H9 (cell line): ENCODE results near the gene PTPRN2. TPM values are rescaled to one million over a fixed set of nuclear protein-coding genes. Genes with fewer than 3 reads are reported as not detected.

Experiments
- DNase-seq: peaks from one replicate; pipeline ENCODE4 v3.0.0-alpha.2; 2017
- H2AFZ ChIP-seq: one replicate; pipeline ENCODE4 v1.6.1; 2013; ENCODE audit warnings: mild to moderate bottlenecking, low read length, control low read depth, moderate library complexity
- H2AK5ac ChIP-seq: 2 replicates; pipeline ENCODE4 v1.6.1; 2013; ENCODE audit warnings: low read length, control low read depth, mixed read lengths; ENCODE audit not compliant: insufficient read length
- H2BK120ac ChIP-seq: one replicate; pipeline ENCODE4 v1.6.1; 2013; ENCODE audit warnings: low read depth, mild to moderate bottlenecking, low read length, control low read depth, inconsistent platforms; ENCODE audit not compliant: poor library complexity, severe bottlenecking
- H2BK12ac ChIP-seq: 2 replicates; pipeline ENCODE4 v1.6.1; 2013; ENCODE audit warnings: low read length, control low read depth, mixed read lengths, low read depth; ENCODE audit not compliant: insufficient read length
- H2BK15ac ChIP-seq: 2 replicates; pipeline ENCODE4 v1.6.1; 2013; ENCODE audit warnings: low read depth, low read length, control low read depth
- H2BK20ac ChIP-seq: one replicate; pipeline ENCODE4 v1.6.1; 2013; ENCODE audit warnings: low read depth, mild to moderate bottlenecking, low read length, control low read depth, inconsistent platforms; ENCODE audit not compliant: poor library complexity, severe bottlenecking
- H2BK5ac ChIP-seq: 2 replicates; pipeline ENCODE4 v1.6.1; 2013; ENCODE audit warnings: low read length, control low read depth, mixed read lengths; ENCODE audit not compliant: insufficient read length
- H3K14ac ChIP-seq: 2 replicates; pipeline ENCODE4 v1.6.1; 2013; ENCODE audit warnings: low read length, control low read depth; ENCODE audit not compliant: insufficient read depth
- H3K18ac ChIP-seq: 2 replicates; pipeline ENCODE4 v1.6.1; 2013; ENCODE audit warnings: low read depth, mild to moderate bottlenecking, mixed read lengths, low read length, control low read depth; ENCODE audit not compliant: insufficient read length
- H3K23ac ChIP-seq: 2 replicates; pipeline ENCODE4 v1.6.1; 2013; ENCODE audit warnings: low read length, control low read depth, mixed read lengths, low read depth; ENCODE audit not compliant: insufficient read length
- H3K23me2 ChIP-seq: 2 replicates; pipeline ENCODE4 v1.6.1; 2013; ENCODE audit warnings: low read depth, mild to moderate bottlenecking, mixed read lengths, low read length, control low read depth; ENCODE audit not compliant: insufficient read length, poor library complexity, severe bottlenecking
- H3K27ac ChIP-seq: 2 replicates; pipeline ENCODE4 v1.5.1; 2013; ENCODE audit warnings: low read length, control low read depth, mixed read lengths, low read depth; ENCODE audit not compliant: insufficient read length
- H3K27me3 ChIP-seq: 2 replicates; pipeline ENCODE4 v1.6.1; 2013; ENCODE audit warnings: low read length, control low read depth, inconsistent platforms; ENCODE audit not compliant: insufficient read depth
- H3K4ac ChIP-seq: 2 replicates; pipeline ENCODE4 v1.6.1; 2013; ENCODE audit warnings: low read depth, mild to moderate bottlenecking, control low read depth, inconsistent platforms, low read length, moderate library complexity
- H3K4me1 ChIP-seq: 2 replicates; pipeline ENCODE4 v1.6.1; 2013; ENCODE audit warnings: low read length, control low read depth, inconsistent platforms; ENCODE audit not compliant: insufficient read depth
- H3K4me2 ChIP-seq: 2 replicates; pipeline ENCODE4 v1.6.1; 2013; ENCODE audit warnings: low read length, control low read depth, mixed read lengths; ENCODE audit not compliant: insufficient read length, insufficient read depth
- H3K56ac ChIP-seq: 2 replicates; pipeline ENCODE4 v1.6.1; 2013; ENCODE audit warnings: low read depth, mild to moderate bottlenecking, mixed read lengths, low read length, control low read depth; ENCODE audit not compliant: insufficient read length
- H3K79me1 ChIP-seq: 2 replicates; pipeline ENCODE4 v1.6.1; 2013; ENCODE audit warnings: low read depth, mild to moderate bottlenecking, moderate library complexity, low read length, control low read depth, inconsistent platforms; ENCODE audit not compliant: insufficient read depth, poor library complexity, severe bottlenecking
- H3K79me2 ChIP-seq: 2 replicates; pipeline ENCODE4 v1.6.1; 2013; ENCODE audit warnings: low read length, control low read depth, inconsistent platforms; ENCODE audit not compliant: insufficient read depth
- H3K9ac ChIP-seq: 2 replicates; pipeline ENCODE4 v1.6.1; 2013; ENCODE audit warnings: low read length, control low read depth, mixed read lengths; ENCODE audit not compliant: insufficient read length; ENCODE audit errors: extremely low read depth
- H3K9me3 ChIP-seq: one replicate; pipeline ENCODE4 v1.6.1; 2013; ENCODE audit warnings: low read depth, low read length, inconsistent platforms; ENCODE audit not compliant: control insufficient read depth
- H3T11ph ChIP-seq: one replicate; pipeline ENCODE4 v1.6.1; 2013; ENCODE audit warnings: mild to moderate bottlenecking, low read length, control low read depth, inconsistent platforms
- H4K20me1 ChIP-seq: one replicate; pipeline ENCODE4 v1.6.1; 2013; ENCODE audit not compliant: control insufficient read depth, insufficient read length, insufficient read depth
- H4K5ac ChIP-seq: 2 replicates; pipeline ENCODE4 v1.6.1; 2013; ENCODE audit warnings: low read depth, mild to moderate bottlenecking, mixed read lengths, low read length, control low read depth; ENCODE audit not compliant: insufficient read length
- H4K8ac ChIP-seq: replicated peaks from 2 replicates; pipeline ENCODE4 v1.6.1; 2013; ENCODE audit warnings: low read length, control low read depth, mixed read lengths, low read depth; ENCODE audit not compliant: insufficient read length
- H4K91ac ChIP-seq: 2 replicates; pipeline ENCODE4 v1.6.1; 2013; ENCODE audit warnings: low read depth, mild to moderate bottlenecking, moderate library complexity, mixed read lengths, low read length, control low read depth; ENCODE audit not compliant: insufficient read length
- H3K27ac Mint-ChIP-seq, 3 experiments: 2 replicates in 2 of 3; 3 replicates in 1 of 3; pipeline ENCODE4 v1.8.0; 2020 to 2021; ENCODE audit warnings: mixed read lengths in 3 of 3, mild to moderate bottlenecking in 1 of 3, moderate library complexity in 1 of 3
- H3K27me3 Mint-ChIP-seq: 2 replicates; pipeline ENCODE4 v1.8.0; 2021; ENCODE audit warnings: low read depth, mild to moderate bottlenecking, moderate library complexity, mixed read lengths
- H3K36me3 Mint-ChIP-seq, 3 experiments: 2 replicates in 2 of 3; 3 replicates in 1 of 3; pipeline ENCODE4 v1.8.0; 2020 to 2021; ENCODE audit warnings: low read depth in 3 of 3, mixed read lengths in 3 of 3; ENCODE audit not compliant: insufficient read depth in 1 of 3
- H3K4me1 Mint-ChIP-seq, 2 experiments: 2 replicates each; pipeline ENCODE4 v1.8.0; 2020; ENCODE audit warnings: mixed read lengths in 2 of 2
- H3K4me3 Mint-ChIP-seq, 2 experiments: 2 replicates in 1 of 2; 3 replicates in 1 of 2; pipeline ENCODE4 v1.8.0; 2020 to 2021; ENCODE audit warnings: mild to moderate bottlenecking in 2 of 2, mixed read lengths in 2 of 2, moderate library complexity in 1 of 2
- H3K9me3 Mint-ChIP-seq, 2 experiments: 2 replicates in 1 of 2; 3 replicates in 1 of 2; pipeline ENCODE4 v1.8.0; 2020; ENCODE audit warnings: mild to moderate bottlenecking in 2 of 2, mixed read lengths in 2 of 2, moderate library complexity in 1 of 2
- WGBS: extraction: QIAGEN DNeasy Blood & Tissue Kit; methylation state at CpG from one replicate; pipeline ENCODE4 v1.1.7; 2013; ENCODE audit warnings: missing lambda C conversion rate, low lambda C conversion rate, mixed read lengths; ENCODE audit not compliant: insufficient read length; ENCODE audit errors: extremely low coverage; 5-methylcytosine and 5-hydroxymethylcytosine counted together
- total RNA-seq: library from RNA; stranded (reverse); gene quantifications from 2 replicates; pipeline ENCODE4 v1.2.1, GENCODE V29; 2021
- TF ChIP-seq, protein P1 (sequence below): fragments of 200-600 bp; sonication (generic); conservative IDR thresholded peaks from 3 replicates; pipeline ENCODE4 v1.8.0; 2021; ENCODE audit warnings: antibody characterized with exemption, mild to moderate bottlenecking

The PTPRN2 gene
- total RNA-seq, 1 experiment from 2014 or later: 5.2 TPM

DNA sequence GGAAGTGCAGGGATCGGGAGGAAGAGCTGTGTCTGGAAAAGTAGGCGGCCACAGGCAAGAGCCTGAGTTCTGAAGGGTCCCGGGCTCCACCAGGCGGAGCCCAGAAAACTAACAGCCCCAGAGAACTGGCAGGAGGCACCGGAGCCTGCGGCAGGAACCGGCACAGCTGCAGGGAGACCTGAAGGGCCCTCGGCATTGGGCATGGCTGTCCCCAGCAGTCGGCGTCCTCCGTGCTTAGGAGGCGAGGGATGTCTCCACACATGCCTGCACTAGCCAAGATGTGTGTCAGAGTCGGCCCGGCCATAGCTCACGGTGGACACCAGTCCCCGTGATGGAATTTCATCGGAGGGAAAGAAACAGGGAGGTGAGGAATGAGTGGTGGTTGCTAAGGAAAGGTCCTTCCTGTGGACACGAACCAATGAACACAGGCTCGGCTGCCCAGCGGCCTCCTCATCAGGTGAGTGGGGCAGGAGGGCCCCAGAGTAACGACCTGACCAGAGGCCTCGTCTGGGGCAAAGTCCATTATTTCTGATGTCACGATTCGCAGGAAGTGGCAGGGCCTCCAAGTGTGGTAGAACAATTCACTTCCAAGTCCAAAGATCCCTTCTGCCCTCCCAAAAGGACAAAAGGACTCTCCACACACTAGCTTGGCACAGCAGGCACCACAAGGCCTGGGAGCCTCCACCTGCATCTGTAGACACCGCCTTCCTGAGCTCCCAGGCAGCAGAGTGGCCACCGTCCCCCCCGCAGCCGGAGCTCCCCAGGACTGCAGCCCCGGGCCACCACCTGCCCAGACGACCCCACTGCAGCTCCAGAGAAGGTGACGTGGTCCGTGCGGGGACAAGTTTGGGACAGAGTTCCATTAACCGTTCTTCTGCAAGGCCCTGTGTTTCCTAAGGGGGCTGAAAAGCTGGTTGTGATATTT is 444.2 kb downstream of the PTPRN2 start:
- Histone ChIP-seq H3K79me1 (no peaks in the 10 kb centered on the region), H4K5ac (no peak overlapping the region), H2AFZ (no peak overlapping the region), H3K27me3 (no peaks in the 10 kb centered on the region), H3K4ac (no peak overlapping the region), H3K79me2 (no peaks in the 10 kb centered on the region), H3K9me3 (peaks cover 11% of the 10 kb centered on the region), H3T11ph (no peak overlapping the region), H3K4me2 (no peak overlapping the region), H2BK120ac (no peak overlapping the region), H2AK5ac (no peak overlapping the region), H2BK20ac (no peak overlapping the region), H2BK15ac (no peak overlapping the region), H4K91ac (no peak overlapping the region), H3K4me1 (no peaks in the 10 kb centered on the region), H3K9ac (no peak overlapping the region), H2BK12ac (no peak overlapping the region), H3K27ac (no peak overlapping the region), H3K56ac (no peak overlapping the region), H3K18ac (no peak overlapping the region), H2BK5ac (no peak overlapping the region), H4K8ac (no peak overlapping the region), H3K23me2 (no peaks in the 10 kb centered on the region), H3K14ac (no peak overlapping the region), H4K20me1 (no peaks in the 10 kb centered on the region), H3K23ac (no peak overlapping the region)
- H3K4me3 Mint-ChIP-seq: no peak overlapping the region
- TF ChIP-seq, protein P1, sequence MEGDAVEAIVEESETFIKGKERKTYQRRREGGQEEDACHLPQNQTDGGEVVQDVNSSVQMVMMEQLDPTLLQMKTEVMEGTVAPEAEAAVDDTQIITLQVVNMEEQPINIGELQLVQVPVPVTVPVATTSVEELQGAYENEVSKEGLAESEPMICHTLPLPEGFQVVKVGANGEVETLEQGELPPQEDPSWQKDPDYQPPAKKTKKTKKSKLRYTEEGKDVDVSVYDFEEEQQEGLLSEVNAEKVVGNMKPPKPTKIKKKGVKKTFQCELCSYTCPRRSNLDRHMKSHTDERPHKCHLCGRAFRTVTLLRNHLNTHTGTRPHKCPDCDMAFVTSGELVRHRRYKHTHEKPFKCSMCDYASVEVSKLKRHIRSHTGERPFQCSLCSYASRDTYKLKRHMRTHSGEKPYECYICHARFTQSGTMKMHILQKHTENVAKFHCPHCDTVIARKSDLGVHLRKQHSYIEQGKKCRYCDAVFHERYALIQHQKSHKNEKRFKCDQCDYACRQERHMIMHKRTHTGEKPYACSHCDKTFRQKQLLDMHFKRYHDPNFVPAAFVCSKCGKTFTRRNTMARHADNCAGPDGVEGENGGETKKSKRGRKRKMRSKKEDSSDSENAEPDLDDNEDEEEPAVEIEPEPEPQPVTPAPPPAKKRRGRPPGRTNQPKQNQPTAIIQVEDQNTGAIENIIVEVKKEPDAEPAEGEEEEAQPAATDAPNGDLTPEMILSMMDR: no peak
- H3K9me3 Mint-ChIP-seq: peaks cover 8 to 23% of the 10 kb centered on the region in 2 experiments; a peak in 4 of 5 replicates
- H3K27me3 Mint-ChIP-seq: no peaks in the 10 kb centered on the region; the same call in 1 of the 2 replicates
- no CpG with 5 or more reads among the region's 34 CpGs for WGBS
- H3K27ac Mint-ChIP-seq: no peak overlapping the region
- no peak for DNase-seq
- H3K4me1 Mint-ChIP-seq: peaks cover 2 to 8% of the 10 kb centered on the region in 2 experiments; a peak in 1 of 4 replicates
- H3K36me3 Mint-ChIP-seq: peaks cover 0 to 7% (median 2%) of the 10 kb centered on the region in 3 experiments; a peak in 2 of 7 replicates
